Measurements from ENCODE around the gene RCSD1. TPM values are rescaled to one million over a fixed set of nuclear protein-coding genes. Genes with fewer than 3 reads are reported as not detected.

Gene RCSD1
- total RNA-seq, 1 donor, result 64.1 TPM

DNA sequence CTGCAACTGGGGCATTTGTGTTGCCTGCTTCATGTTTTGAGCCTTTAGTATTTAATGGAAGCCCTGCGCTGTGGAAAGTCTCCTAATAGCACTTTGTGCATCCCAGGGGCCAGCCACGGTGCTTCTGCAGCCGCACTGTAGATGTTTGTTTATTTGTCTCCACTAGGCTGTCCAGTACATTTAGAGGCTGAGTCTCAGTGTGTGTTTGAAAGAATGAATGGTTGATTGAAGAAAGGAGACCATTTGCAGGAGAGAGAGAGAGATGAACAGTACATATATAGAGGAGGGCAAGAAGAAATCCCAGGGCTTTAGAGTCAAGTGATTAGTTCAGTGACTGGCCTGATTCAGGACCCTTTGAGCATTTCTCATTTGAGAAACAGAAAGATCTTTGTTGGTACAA lies 125.6 kb downstream of the RCSD1 start:
- Histone ChIP-seq H3K4me1 (ENCODE audit: insufficient read depth, low read length) (peaks cover 23% of the 10 kb centered on the region), H3K9me3 (ENCODE audit: low read depth, low read length) (no peaks in the 10 kb centered on the region), H3K27me3 (ENCODE audit: insufficient read depth, low read length) (no peaks in the 10 kb centered on the region), H3K4me3 (ENCODE audit: low read length) (no peak overlapping the region)

Other genes starting within 250 kb of the RCSD1 start
- 162 TPM for gene CD247, start 111.7 kb upstream of the RCSD1 start, total RNA-seq
- gene CREG1, start 76.5 kb upstream of the RCSD1 start, total RNA-seq, result 139 TPM
- 13.9 TPM for gene MPZL1, start 91.8 kb downstream of the RCSD1 start, total RNA-seq